ENCODE data around the gene YY1.

Gene YY1

DNA sequence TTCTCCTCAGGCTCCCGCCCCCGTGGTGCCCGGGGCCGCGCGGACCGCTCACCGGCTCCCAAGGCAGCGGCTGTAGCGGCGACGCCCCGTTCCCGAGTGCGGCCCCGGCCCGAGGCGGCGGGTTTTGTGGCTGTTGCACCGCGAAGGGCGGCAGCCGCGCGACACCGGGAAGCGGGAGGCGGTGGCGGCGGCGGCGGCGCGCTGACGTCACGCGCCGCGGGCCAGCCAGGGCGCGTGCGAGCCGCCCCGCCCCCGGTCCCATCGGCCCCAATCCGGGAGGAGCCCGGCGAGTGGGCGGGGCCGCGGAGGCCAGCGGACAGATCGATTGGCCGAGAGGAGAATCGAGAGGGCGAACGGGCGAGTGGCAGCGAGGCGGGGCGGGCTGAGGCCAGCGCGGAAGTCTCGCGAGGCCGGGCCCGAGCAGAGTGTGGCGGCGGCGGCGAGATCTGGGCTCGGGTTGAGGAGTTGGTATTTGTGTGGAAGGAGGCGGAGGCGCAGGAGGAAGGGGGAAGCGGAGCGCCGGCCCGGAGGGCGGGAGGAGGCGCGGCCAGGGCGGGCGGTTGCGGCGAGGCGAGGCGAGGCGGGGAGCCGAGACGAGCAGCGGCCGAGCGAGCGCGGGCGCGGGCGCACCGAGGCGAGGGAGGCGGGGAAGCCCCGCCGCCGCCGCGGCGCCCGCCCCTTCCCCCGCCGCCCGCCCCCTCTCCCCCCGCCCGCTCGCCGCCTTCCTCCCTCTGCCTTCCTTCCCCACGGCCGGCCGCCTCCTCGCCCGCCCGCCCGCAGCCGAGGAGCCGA lies at the start of gene YY1:
Gene YY1, plus strand, starts transcription at position 726 of the 792 bp plus-strand sequence. CDS start 101 bp downstream, outside the sequence.
- TF ChIP-seq Cebpa-rat (IDR thresholded peaks at IDR 0.05), result no peak
- H3K27me3 ChIP-seq, result no peaks in the 10 kb centered on the region
- H4K20me1 ChIP-seq, result peaks cover 87% of the 10 kb centered on the region
- no peaks in the 10 kb centered on the region for H3K9me3 ChIP-seq
- peak within 1 kb of the TSS; percentile 97 for H3K4me3 ChIP-seq
- peak within 1 kb of the TSS; percentile 99 for H3K27ac ChIP-seq
- peak within 1 kb of the TSS; percentile 77 for H3K4me2 ChIP-seq
- H3K9ac ChIP-seq, result peak within 1 kb of the TSS; percentile 99
- H3K36me3 ChIP-seq, result peaks cover 37% of the 10 kb centered on the region; the same call in 1 of the 2 replicates
- peaks cover 56% of the 10 kb centered on the region for H3K4me1 ChIP-seq

DNA sequence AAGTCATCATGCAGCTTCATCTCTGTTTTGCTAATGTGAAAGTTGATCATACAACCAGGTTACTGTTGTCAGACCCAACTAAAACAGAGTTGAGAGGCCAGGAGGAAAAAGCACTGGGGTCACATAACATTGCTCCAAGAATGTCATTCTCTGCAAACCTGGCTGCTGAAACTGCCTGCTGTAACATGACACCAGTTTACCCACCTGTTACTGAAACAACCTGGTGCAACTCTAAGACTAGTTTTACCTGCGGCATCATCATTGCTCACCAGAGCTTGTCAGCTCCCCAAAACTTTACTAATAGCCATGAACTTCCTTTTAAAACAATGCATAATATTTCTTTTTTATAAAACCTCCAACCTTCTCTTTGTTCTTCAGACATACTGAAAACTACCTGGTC lies 48.8 kb upstream of the YY1 start:
- no peak for TF ChIP-seq Cebpa-rat (IDR thresholded peaks at IDR 0.05)
- Histone ChIP-seq H3K9me3 (no peaks in the 10 kb centered on the region), H4K20me1 (no peaks in the 10 kb centered on the region), H3K27me3 (no peaks in the 10 kb centered on the region), H3K4me3 (no peak overlapping the region), H3K9ac (no peak overlapping the region), H3K4me2 (no peak overlapping the region), H3K27ac (no peak overlapping the region), H3K36me3 (no peaks in the 10 kb centered on the region), H3K4me1 (peaks cover 20% of the 10 kb centered on the region)

DNA sequence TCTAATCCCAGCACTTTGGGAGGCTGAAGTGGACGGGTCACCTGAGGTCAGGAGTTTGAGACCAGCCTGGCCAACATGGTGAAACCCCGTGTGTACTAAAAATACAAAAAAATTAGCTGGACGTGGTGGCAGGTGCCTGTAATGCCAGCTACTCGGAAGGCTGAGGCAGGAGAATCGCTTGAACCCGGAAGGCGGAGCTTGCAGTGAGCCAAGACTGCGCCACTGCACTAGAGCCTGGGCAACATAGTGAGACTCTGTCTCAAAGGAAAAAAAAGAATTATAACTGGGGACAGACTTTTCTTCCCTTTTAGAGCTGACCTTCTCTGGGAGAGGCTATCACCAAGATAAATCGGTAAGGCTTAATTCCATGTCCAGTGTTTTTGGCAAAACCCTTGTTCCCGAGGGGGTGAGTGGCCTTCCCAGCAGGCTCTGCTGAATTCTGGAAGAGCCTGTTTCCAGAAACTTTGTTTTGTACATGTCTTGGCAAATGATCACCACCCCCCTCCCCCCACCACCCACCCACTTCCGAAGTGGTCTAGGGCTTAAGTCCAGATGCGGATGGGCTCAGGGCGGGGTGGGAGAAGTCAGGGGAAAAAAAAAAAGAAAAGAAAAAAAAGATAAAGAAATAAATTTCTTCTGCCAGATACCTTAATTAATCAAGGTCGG lies 47.2 kb upstream of the YY1 start:
- Histone ChIP-seq H4K20me1 (no peaks in the 10 kb centered on the region), H3K4me3 (no peak overlapping the region), H3K36me3 (no peaks in the 10 kb centered on the region), H3K9ac (peak overlapping the region; percentile 87), H3K9me3 (no peaks in the 10 kb centered on the region), H3K27me3 (no peaks in the 10 kb centered on the region), H3K27ac (peak overlapping the region; percentile 90; the same call in 1 of the 2 replicates), H3K4me2 (peak overlapping the region; percentile 84), H3K4me1 (peaks cover 20% of the 10 kb centered on the region)
- TF ChIP-seq Cebpa-rat (IDR thresholded peaks at IDR 0.05), result no peak

DNA sequence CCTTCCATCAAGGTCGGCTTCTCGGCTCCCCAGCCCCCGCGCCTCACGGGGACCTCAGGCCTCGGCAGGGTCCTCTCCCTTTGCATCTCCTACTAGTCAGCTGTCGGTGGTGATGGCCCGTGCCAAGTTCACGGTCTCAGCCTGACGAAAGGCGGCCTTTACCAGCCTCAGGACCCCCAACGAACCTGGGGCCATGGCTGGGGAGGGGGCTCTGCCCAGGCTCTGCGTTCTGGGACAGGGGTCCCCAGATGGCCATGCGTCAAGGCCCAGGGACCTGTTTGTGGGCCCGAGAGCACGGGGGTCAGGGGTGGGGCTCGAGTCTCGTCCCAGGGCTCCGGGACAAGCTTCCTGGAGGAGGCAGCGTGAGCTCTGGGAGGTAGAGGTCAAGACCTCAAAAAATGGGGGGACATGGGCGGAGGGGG lies 46.7 kb upstream of the YY1 start:
- H3K4me1 ChIP-seq, result peaks cover 20% of the 10 kb centered on the region
- H3K36me3 ChIP-seq, result no peaks in the 10 kb centered on the region
- H3K27me3 ChIP-seq, result no peaks in the 10 kb centered on the region
- H3K9me3 ChIP-seq, result no peaks in the 10 kb centered on the region
- peak overlapping the region; percentile 87 for H3K9ac ChIP-seq
- H3K27ac ChIP-seq, result peak overlapping the region; percentile 90
- H4K20me1 ChIP-seq, result no peaks in the 10 kb centered on the region
- H3K4me2 ChIP-seq, result peak overlapping the region; percentile 84
- H3K4me3 ChIP-seq, result peak overlapping the region; percentile 65
- no peak for TF ChIP-seq Cebpa-rat (IDR thresholded peaks at IDR 0.05)

DNA sequence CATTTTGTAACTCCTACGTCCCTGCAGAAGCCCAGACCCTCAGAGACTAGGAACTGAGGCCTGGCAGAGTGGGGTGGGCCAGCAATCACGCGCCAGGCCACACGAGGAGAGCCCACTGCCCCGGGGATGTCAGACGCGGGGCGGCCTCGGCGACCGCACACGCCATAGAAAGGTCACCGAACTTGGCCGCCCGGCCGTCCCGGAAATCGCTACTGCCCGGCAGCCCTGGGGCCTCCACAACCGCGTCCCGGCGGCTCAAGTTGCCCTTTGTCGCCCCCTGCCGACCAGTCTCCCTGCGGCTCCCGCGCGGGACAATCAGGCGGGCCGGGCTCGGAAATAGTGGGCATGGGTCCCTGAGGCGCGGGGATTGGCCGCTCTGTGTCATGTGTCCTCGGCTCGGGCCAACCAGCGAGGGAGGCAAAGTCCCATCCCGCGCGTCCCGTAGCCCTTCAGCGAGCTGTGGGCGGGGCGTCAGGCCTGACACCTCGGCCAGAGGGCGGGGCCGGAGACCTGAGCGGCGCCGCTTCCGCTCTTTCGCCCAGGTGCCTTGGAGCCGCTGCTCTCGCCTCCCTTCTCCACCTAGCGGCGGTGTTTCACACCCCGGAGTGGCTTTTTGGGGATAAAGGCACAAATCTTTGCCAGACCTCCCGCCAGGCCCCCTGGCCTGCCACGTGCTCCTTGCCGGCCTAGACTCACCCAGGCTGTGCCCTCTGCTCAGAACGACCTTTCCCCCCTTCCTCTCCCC lies 46.1 kb upstream of the YY1 start:
- no peaks in the 10 kb centered on the region for H3K36me3 ChIP-seq
- no peaks in the 10 kb centered on the region for H3K27me3 ChIP-seq
- H4K20me1 ChIP-seq, result no peaks in the 10 kb centered on the region
- H3K9me3 ChIP-seq, result no peaks in the 10 kb centered on the region
- peak overlapping the region; percentile 65 for H3K4me3 ChIP-seq
- H3K27ac ChIP-seq, result peak overlapping the region; percentile 90
- no peak for TF ChIP-seq Cebpa-rat (IDR thresholded peaks at IDR 0.05)
- H3K4me2 ChIP-seq, result peak overlapping the region; percentile 84
- peak overlapping the region; percentile 87 for H3K9ac ChIP-seq
- H3K4me1 ChIP-seq, result peaks cover 20% of the 10 kb centered on the region

DNA sequence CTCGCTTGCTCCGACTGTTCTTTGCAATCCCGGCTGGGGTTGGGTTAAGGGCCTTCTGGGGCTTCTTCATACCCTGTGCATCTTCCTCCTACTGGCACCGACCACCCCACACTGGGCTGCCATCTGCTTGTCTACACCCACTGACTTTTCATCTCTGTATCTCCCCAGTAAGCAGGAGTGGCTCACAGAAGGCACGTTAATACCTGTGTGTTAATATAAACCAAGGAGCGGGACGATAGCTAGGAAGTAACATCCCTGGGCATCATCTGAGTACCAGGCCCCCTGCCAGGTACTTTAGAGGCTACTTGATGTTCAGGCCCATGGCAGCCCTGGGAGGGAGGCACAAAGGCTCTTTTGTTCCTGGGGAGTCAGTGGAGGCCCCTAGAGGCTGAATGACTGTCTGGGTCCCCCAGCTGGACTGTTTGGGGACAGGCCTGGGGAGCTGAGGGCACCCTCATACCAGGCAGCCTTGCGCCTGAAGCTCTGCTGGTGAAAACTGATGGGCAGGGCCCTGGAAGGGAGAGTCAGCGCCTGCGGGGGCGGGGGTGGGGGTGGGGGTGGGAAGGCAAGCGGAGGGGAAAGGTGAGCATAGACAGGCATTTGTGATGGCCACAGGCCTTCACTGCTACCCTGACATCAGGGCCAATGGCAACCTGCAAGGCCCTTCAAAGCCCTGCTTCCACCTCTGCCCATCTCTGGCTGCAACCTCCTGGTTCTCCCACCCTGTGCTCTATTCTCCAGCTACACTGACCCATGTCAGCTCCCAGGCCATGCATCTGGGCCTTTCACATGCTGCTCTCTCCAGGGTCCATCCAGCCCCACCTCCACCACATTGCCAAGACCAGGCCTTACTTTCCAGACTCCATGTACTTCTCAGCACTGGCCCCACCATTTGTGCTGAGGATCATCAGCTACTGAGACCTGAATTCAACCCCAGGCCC lies 45.3 kb upstream of the YY1 start:
- H3K36me3 ChIP-seq, result no peaks in the 10 kb centered on the region
- H3K27ac ChIP-seq, result peak overlapping the region; percentile 86
- TF ChIP-seq Cebpa-rat (IDR thresholded peaks at IDR 0.05), result no peak
- H4K20me1 ChIP-seq, result no peaks in the 10 kb centered on the region
- no peaks in the 10 kb centered on the region for H3K27me3 ChIP-seq
- no peaks in the 10 kb centered on the region for H3K9me3 ChIP-seq
- H3K4me3 ChIP-seq, result peak overlapping the region; percentile 65
- peaks cover 20% of the 10 kb centered on the region for H3K4me1 ChIP-seq
- peak overlapping the region; percentile 77 for H3K4me2 ChIP-seq
- peak overlapping the region; percentile 77 for H3K9ac ChIP-seq

DNA sequence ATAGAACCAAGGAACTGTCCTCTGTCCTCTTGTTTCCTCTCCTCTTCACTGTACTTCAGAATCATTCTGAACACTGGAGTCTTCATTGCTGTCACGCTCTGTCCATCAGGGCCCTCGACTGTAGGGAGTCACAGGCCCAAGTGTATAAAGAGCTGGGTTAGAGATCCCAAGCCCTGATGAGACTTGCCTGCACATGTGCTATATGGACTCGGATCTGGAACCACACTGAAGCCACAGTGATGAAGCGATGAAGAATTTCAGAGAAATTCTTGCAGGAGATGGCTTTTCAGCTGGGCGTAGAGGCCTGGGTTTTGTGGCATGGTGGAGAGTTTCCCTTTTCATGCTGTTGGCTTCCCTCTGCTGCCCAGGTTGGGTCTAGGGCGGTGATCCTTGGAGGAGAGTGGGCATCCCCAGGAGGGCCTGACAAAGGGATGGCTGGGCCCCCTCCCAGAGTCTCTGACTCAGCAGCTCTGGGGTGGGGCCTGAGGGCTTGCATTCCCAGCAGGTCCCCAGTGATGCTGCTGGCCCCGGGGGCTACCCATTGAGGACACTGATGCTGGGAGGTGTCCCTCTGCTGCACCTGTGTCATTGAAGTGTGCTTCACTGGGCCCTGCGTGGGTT lies 39.6 kb upstream of the YY1 start:
- Histone ChIP-seq H3K9ac (no peak overlapping the region), H3K4me2 (no peak overlapping the region), H3K27ac (no peak overlapping the region), H3K9me3 (no peaks in the 10 kb centered on the region), H3K4me3 (no peak overlapping the region), H3K4me1 (peaks cover 19% of the 10 kb centered on the region), H3K36me3 (no peaks in the 10 kb centered on the region), H3K27me3 (no peaks in the 10 kb centered on the region), H4K20me1 (no peaks in the 10 kb centered on the region)
- TF ChIP-seq Cebpa-rat (IDR thresholded peaks at IDR 0.05), result no peak

DNA sequence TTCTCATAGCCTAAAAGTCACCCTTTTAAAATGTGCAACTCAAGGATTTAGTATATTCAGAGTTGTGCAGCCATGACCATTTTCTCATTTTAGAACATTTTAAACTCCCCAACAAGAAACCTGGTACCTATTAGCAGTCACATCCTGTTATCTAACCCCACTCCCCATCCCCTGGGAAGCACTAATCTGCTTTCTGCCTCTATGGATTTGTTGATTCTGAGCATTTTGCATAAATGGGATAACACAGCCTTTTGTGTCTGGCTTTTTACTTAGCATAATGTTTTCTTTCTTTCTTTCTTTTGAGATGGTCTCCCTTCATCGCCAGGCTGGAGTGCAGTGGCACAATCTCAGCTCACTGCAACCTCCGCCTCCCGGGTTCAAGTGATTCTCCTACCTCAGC lies 38.6 kb upstream of the YY1 start:
- no peaks in the 10 kb centered on the region for H3K9me3 ChIP-seq
- no peak overlapping the region for H3K4me3 ChIP-seq
- H3K4me1 ChIP-seq, result peaks cover 19% of the 10 kb centered on the region
- TF ChIP-seq Cebpa-rat (IDR thresholded peaks at IDR 0.05), result no peak
- no peaks in the 10 kb centered on the region for H4K20me1 ChIP-seq
- H3K9ac ChIP-seq, result no peak overlapping the region
- no peaks in the 10 kb centered on the region for H3K27me3 ChIP-seq
- H3K27ac ChIP-seq, result no peak overlapping the region
- H3K4me2 ChIP-seq, result no peak overlapping the region
- no peaks in the 10 kb centered on the region for H3K36me3 ChIP-seq

All from BLaER1 (cell line).